SK-N-SH treated with all-trans-retinoic acid at 6 μM for 48 hours (cell line): ENCODE measurements around the gene WAC.

Experiments
- ATAC-seq: fragments of 200-7000 bp; cut with Tn5 transposase; 3 replicates; pipeline ENCODE4 v1.9.1; 2020; ENCODE audit warnings: mild to moderate bottlenecking, moderate library complexity
- ARNTL ChIP-seq: fragments of 450-650 bp; formaldehyde crosslinking; IDR thresholded peaks from 2 replicates; pipeline ENCODE4 v1.5.0; 2020; ENCODE audit warnings: low read depth, mild to moderate bottlenecking, moderate library complexity, borderline replicate concordance
- BACH2 ChIP-seq: fragments of 250-450 bp; sonication (Bioruptor Pico); IDR thresholded peaks from 2 replicates; pipeline ENCODE4 v1.9.0; 2021; ENCODE audit warnings: mild to moderate bottlenecking, borderline replicate concordance
- CSDC2 ChIP-seq: fragments of 250-450 bp; sonication (Bioruptor Pico); IDR thresholded peaks from 2 replicates; pipeline ENCODE4 v1.5.0; 2020; ENCODE audit warnings: mild to moderate bottlenecking, moderate library complexity
- ESRRG ChIP-seq: fragments of 250-450 bp; sonication (Bioruptor Pico); IDR thresholded peaks from 2 replicates; pipeline ENCODE4 v1.6.1; 2021; ENCODE audit warnings: mild to moderate bottlenecking
- ISL1 ChIP-seq: fragments of 250-450 bp; sonication (Bioruptor Pico); IDR thresholded peaks from 2 replicates; pipeline ENCODE4 v2.1.2; 2022; ENCODE audit warnings: mild to moderate bottlenecking, moderate library complexity
- OSR1 ChIP-seq: fragments of 250-450 bp; sonication (Bioruptor Pico); IDR thresholded peaks from 2 replicates; pipeline ENCODE4 v1.8.0; 2022; ENCODE audit warnings: moderate library complexity, mild to moderate bottlenecking, inconsistent platforms
- POU6F1 ChIP-seq: fragments of 250-450 bp; sonication (Bioruptor Pico); IDR thresholded peaks from 2 replicates; pipeline ENCODE4 v1.8.0; 2021; ENCODE audit warnings: low read depth, mild to moderate bottlenecking, moderate library complexity, borderline replicate concordance
- PPARA ChIP-seq: fragments of 250-450 bp; sonication (Bioruptor Pico); IDR thresholded peaks from 2 replicates; pipeline ENCODE4 v1.5.0; 2020; ENCODE audit warnings: mild to moderate bottlenecking, borderline replicate concordance
- RARB ChIP-seq: fragments of 250-450 bp; sonication (Bioruptor Pico); IDR thresholded peaks from 2 replicates; pipeline ENCODE4 v1.8.0; 2021; ENCODE audit warnings: mild to moderate bottlenecking, moderate library complexity
- TCF4 ChIP-seq: fragments of 250-450 bp; sonication (Bioruptor Pico); IDR thresholded peaks from 2 replicates; pipeline ENCODE4 v1.8.0; 2021; ENCODE audit warnings: mild to moderate bottlenecking, moderate library complexity, borderline replicate concordance
- TOX ChIP-seq: fragments of 250-450 bp; sonication (Bioruptor Pico); IDR thresholded peaks from 2 replicates; pipeline ENCODE4 v1.8.0; 2021; ENCODE audit warnings: mild to moderate bottlenecking, moderate library complexity, borderline replicate concordance
- ZC3H10 ChIP-seq: fragments of 250-450 bp; sonication (Bioruptor Pico); IDR thresholded peaks from 2 replicates; pipeline ENCODE4 v1.5.1; 2021; ENCODE audit warnings: mild to moderate bottlenecking, moderate library complexity
- ZFP30 ChIP-seq: fragments of 450-650 bp; formaldehyde crosslinking; IDR thresholded peaks from 2 replicates; pipeline ENCODE4 v1.5.0; 2022; ENCODE audit warnings: mild to moderate bottlenecking, moderate library complexity
- ZNF70 ChIP-seq: fragments of 450-650 bp; formaldehyde crosslinking; IDR thresholded peaks from 2 replicates; pipeline ENCODE4 v1.5.0; 2020; ENCODE audit warnings: mild to moderate bottlenecking, moderate library complexity
- ZNF8 ChIP-seq: fragments of 450-650 bp; formaldehyde crosslinking; IDR thresholded peaks from 2 replicates; pipeline ENCODE4 v1.5.0; 2020; ENCODE audit warnings: mild to moderate bottlenecking, moderate library complexity
- TF ChIP-seq, protein P1 (sequence below): fragments of 250-450 bp; sonication (Bioruptor Pico); IDR thresholded peaks from 2 replicates; pipeline ENCODE4 v1.8.0; 2020; ENCODE audit warnings: mild to moderate bottlenecking, moderate library complexity, borderline replicate concordance
- TF ChIP-seq, protein P2 (sequence below): fragments of 250-450 bp; sonication (Bioruptor Pico); IDR thresholded peaks from 2 replicates; pipeline ENCODE4 v1.5.1; 2020; ENCODE audit warnings: low read depth, mild to moderate bottlenecking, moderate library complexity
- TF ChIP-seq, protein P3 (sequence below): fragments of 250-450 bp; sonication (Bioruptor Pico); IDR thresholded peaks from 2 replicates; pipeline ENCODE4 v1.5.0; 2020; ENCODE audit warnings: mild to moderate bottlenecking, moderate library complexity
- TF ChIP-seq, protein P4 (sequence below): fragments of 250-450 bp; sonication (Bioruptor Pico); IDR thresholded peaks from 2 replicates; pipeline ENCODE4 v1.5.1; 2021; ENCODE audit warnings: mild to moderate bottlenecking, moderate library complexity

The WAC gene

DNA sequence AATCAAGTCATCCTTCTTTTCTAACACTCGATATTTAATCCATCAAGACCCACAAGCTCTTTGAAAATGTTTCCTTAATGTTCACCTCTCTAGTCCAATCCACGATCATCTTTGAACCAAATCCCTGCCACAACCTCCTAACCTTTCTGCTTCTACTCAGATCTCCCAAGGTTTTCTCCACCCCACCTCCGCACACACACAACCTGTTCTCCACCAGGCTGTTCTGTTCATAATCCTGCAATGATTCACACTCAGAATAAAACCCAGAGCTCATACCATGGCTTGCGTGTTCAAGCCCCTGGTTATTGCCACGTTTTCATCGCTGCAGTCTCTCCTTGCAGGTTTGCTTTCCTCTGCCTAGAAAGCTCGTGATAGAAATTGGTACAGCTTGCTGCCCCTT lies 90.6 kb downstream of the WAC start (continued):
- TF ChIP-seq RARB (no peak), ESRRG (no peak)

DNA sequence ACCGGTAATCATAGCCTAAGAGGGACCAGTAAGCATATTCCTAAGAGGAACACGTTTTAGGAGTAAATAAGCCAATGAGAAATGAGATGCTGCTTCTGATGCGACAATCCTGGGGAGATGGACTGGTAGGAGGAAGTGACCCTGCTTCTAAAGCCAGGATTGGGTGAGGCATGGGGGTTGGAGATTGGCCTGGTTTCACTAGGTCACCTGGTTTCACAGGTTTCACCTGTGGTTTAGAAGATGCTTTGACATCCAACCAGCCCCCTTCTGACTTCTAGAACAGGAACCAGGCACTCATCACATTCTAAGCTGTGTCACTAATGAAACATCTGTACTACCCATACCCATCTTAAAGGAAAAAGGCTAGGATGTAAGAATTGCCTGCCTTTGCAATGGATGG lies 91.4 kb downstream of the WAC start:
- TF ChIP-seq ESRRG (no peak), RARB (0 out of 2 replicates have a peak, but pooled peaks have one; percentile 30), ISL1 (CRISPR knock-in tag) (no peak), BACH2 (CRISPR knock-in tag) (no peak)

GRCh38 chr10:28627102-28627501 lies 94.2 kb downstream of the WAC start:
- no peak for ATAC-seq
- TF ChIP-seq RARB (no peak), CSDC2 (CRISPR knock-in tag) (no peak), ZNF70 (no peak), POU6F1 (no peak), PPARA (CRISPR knock-in tag) (no peak), ZNF8 (no peak), ZC3H10 (CRISPR knock-in tag) (no peak), OSR1 (no peak), TCF4 (CRISPR knock-in tag) (no peak), ISL1 (CRISPR knock-in tag) (no peak)
- TF ChIP-seq, protein P1, sequence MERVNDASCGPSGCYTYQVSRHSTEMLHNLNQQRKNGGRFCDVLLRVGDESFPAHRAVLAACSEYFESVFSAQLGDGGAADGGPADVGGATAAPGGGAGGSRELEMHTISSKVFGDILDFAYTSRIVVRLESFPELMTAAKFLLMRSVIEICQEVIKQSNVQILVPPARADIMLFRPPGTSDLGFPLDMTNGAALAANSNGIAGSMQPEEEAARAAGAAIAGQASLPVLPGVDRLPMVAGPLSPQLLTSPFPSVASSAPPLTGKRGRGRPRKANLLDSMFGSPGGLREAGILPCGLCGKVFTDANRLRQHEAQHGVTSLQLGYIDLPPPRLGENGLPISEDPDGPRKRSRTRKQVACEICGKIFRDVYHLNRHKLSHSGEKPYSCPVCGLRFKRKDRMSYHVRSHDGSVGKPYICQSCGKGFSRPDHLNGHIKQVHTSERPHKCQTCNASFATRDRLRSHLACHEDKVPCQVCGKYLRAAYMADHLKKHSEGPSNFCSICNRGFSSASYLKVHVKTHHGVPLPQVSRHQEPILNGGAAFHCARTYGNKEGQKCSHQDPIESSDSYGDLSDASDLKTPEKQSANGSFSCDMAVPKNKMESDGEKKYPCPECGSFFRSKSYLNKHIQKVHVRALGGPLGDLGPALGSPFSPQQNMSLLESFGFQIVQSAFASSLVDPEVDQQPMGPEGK (CRISPR knock-in tag): no peak

More for the DNA sequence above, 91.4 kb downstream of the WAC start:
- no peak for ATAC-seq

- no peak for TF ChIP-seq ZC3H10 (CRISPR knock-in tag)
- no peak for TF ChIP-seq ARNTL (CRISPR knock-in tag)
- no peak for TF ChIP-seq ISL1 (CRISPR knock-in tag)
- no peak for TF ChIP-seq ZNF8
- no peak for TF ChIP-seq ZFP30 (CRISPR knock-in tag)
- no peak for TF ChIP-seq RARB
- no peak for TF ChIP-seq BACH2 (CRISPR knock-in tag)
- TF ChIP-seq, protein P2, sequence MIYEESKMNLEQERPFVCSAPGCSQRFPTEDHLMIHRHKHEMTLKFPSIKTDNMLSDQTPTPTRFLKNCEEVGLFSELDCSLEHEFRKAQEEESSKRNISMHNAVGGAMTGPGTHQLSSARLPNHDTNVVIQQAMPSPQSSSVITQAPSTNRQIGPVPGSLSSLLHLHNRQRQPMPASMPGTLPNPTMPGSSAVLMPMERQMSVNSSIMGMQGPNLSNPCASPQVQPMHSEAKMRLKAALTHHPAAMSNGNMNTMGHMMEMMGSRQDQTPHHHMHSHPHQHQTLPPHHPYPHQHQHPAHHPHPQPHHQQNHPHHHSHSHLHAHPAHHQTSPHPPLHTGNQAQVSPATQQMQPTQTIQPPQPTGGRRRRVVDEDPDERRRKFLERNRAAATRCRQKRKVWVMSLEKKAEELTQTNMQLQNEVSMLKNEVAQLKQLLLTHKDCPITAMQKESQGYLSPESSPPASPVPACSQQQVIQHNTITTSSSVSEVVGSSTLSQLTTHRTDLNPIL: no peak
- no peak for TF ChIP-seq TOX (CRISPR knock-in tag)
- TF ChIP-seq, protein P3, sequence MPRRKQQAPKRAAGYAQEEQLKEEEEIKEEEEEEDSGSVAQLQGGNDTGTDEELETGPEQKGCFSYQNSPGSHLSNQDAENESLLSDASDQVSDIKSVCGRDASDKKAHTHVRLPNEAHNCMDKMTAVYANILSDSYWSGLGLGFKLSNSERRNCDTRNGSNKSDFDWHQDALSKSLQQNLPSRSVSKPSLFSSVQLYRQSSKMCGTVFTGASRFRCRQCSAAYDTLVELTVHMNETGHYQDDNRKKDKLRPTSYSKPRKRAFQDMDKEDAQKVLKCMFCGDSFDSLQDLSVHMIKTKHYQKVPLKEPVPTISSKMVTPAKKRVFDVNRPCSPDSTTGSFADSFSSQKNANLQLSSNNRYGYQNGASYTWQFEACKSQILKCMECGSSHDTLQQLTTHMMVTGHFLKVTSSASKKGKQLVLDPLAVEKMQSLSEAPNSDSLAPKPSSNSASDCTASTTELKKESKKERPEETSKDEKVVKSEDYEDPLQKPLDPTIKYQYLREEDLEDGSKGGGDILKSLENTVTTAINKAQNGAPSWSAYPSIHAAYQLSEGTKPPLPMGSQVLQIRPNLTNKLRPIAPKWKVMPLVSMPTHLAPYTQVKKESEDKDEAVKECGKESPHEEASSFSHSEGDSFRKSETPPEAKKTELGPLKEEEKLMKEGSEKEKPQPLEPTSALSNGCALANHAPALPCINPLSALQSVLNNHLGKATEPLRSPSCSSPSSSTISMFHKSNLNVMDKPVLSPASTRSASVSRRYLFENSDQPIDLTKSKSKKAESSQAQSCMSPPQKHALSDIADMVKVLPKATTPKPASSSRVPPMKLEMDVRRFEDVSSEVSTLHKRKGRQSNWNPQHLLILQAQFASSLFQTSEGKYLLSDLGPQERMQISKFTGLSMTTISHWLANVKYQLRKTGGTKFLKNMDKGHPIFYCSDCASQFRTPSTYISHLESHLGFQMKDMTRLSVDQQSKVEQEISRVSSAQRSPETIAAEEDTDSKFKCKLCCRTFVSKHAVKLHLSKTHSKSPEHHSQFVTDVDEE (CRISPR knock-in tag): no peak
- no peak for TF ChIP-seq ESRRG
- peak; percentile 91 for ATAC-seq
Measured at GRCh38 chr10:28628184-28628893, 95.4 kb downstream of the WAC start.

- no peak for ATAC-seq
- TF ChIP-seq CSDC2 (CRISPR knock-in tag) (no peak), TCF4 (CRISPR knock-in tag) (no peak), OSR1 (no peak), ZNF8 (no peak), ESRRG (no peak), POU6F1 (no peak)
- TF ChIP-seq, protein P1 (CRISPR knock-in tag): no peak
- TF ChIP-seq, protein P4, sequence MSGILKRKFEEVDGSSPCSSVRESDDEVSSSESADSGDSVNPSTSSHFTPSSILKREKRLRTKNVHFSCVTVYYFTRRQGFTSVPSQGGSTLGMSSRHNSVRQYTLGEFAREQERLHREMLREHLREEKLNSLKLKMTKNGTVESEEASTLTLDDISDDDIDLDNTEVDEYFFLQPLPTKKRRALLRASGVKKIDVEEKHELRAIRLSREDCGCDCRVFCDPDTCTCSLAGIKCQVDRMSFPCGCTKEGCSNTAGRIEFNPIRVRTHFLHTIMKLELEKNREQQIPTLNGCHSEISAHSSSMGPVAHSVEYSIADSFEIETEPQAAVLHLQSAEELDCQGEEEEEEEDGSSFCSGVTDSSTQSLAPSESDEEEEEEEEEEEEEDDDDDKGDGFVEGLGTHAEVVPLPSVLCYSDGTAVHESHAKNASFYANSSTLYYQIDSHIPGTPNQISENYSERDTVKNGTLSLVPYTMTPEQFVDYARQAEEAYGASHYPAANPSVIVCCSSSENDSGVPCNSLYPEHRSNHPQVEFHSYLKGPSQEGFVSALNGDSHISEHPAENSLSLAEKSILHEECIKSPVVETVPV (CRISPR knock-in tag): no peak
Measured at GRCh38 chr10:28631896-28632583, 99.1 kb downstream of the WAC start.
